G401.6 (cell line): ENCODE measurements around the gene RNU6-1.

ENCODE experiments used
- FAIRE-seq: peaks from 2 replicates; lab custom pipeline; 2012; peaks lifted over from hg19 to GRCh38; lab: Jason Lieb, UNC

The RNU6-1 gene

DNA sequence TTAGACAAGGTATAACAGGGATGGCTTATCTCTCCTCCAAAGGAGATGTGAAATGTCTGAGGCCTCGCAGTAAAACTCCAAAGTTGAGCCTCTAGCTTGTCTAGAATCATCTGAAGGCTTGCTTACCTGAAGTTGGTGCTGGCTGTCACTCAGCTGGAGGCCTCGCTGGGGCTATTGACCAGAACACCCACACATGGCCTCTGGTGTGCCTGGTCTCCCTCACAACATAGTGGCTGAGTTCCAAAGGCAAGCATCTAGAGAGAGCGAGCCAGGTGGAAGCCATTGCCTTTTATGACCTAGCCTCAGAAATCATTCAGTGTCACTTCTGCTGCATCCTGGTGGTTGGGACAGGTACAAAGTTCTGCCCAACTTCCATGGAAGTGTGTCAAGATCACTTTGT, 17.4 kb upstream of the RNU6-1 start:
- FAIRE-seq: no peak

DNA sequence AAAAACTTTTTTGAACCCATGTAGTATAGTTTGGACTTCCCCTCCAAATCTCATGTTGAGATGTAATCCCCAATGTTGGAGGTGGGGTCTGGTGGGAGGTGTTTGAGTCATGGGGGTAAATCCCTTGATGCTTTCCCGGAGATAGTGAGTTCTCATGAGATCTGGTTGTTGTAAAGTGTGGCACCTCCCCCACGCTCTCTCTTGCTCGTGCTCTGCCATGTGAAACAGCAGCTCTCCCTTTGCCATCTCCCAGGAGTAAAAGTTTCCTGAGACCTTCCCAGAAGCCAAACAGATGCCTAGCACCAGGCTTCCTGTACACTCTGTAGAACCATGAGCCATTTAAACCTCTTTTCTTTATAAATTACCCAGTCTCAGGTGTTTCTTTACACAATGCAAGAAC, 16.0 kb upstream of the RNU6-1 start:
- FAIRE-seq: no peak

GRCh38 chr15:67854358-67854757, 14.5 kb upstream of the RNU6-1 start:
- FAIRE-seq: no peak

DNA sequence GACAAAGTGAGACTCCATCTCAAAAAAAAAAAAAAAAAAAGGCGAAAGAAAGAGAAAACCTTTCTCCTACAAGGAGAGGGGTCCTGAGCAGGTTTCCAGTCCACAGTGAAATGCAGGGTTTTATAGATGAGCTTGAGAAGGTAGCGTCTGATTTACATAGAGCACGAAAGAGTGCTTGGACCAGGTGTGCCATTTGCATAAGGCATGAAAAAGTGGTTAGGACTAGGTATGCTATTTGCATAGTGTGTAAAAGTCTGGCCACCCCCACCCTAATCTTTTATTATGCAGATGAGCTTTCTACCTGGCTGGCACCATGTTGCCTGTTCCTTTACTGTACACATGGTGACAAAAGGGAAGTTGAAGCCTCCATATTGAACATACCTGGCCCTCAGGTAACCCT, 13.6 kb upstream of the RNU6-1 start:
- FAIRE-seq: no peak

DNA sequence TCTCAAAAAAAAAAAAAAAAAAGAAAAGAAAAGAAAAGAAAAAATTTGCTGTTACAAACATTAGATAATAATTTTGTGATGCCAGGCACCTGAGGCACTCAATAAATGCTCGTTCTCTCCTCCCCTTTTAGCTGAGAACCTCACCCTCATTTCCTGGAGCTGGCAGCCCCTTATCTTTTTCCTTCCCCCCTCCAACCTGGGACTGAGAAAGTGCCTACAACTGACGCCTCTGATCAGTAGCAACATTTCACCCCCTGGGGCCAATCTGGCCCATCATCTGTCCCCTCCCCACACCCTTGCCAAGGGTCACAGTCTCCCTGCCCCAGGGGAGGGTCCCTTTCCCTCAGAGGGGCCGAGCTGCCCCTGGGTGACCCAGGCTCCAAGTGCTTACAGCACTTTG, 12.6 kb upstream of the RNU6-1 start:
- no peak for FAIRE-seq

DNA sequence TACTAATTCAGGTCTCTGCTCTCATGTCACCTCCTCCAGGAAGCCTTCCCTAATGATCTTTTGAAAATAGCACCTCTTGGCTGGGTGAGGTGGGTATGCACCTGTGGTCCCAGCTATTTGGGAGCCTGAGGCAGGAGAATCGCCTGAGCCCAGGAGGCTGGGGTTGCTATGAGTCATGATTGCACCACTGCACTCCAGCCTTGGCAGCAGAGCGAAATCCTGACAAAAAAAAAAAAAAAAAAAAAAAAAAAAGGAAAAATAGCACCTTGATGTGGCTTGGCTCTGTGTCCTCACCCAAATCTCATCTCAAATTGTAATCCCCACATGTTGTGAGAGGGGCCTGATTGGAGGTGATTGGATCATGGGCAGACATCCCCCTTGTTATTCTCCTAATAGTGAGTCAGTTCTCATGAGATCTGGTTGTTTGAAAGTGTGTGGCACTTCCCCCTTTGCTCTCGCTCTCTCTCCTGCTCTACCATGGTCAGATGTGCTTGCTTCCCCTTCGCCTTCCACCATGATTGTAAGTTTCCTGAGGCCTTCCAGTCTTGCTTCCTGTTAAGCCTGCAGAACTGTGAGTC, 11.2 kb upstream of the RNU6-1 start:
- no peak for FAIRE-seq

DNA sequence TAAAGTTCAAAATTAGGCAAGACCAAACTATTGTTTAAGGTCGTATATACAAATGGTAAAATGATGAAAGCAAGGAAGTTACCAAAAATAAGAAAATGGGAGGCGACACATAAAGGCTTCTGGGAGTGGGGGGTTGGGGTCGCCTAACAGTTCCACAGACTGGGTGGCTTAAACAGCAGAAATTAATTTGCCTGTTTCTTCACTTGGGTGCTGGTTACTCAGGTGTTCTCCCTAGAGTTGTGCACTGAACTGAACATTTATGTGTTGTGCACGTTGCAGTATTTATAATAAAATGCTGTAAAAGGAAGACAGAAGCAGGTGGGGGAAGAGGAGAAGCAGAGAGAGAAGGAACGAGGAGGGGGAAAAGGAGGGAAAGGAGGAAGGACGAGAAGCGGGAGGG, 10.5 kb upstream of the RNU6-1 start:
- no peak for FAIRE-seq

- FAIRE-seq: no peak
Measured at GRCh38 chr15:67849538-67849937, 9.7 kb upstream of the RNU6-1 start.

GRCh38 chr15:67845974-67846373, 6.1 kb upstream of the RNU6-1 start:
- FAIRE-seq: no peak

DNA sequence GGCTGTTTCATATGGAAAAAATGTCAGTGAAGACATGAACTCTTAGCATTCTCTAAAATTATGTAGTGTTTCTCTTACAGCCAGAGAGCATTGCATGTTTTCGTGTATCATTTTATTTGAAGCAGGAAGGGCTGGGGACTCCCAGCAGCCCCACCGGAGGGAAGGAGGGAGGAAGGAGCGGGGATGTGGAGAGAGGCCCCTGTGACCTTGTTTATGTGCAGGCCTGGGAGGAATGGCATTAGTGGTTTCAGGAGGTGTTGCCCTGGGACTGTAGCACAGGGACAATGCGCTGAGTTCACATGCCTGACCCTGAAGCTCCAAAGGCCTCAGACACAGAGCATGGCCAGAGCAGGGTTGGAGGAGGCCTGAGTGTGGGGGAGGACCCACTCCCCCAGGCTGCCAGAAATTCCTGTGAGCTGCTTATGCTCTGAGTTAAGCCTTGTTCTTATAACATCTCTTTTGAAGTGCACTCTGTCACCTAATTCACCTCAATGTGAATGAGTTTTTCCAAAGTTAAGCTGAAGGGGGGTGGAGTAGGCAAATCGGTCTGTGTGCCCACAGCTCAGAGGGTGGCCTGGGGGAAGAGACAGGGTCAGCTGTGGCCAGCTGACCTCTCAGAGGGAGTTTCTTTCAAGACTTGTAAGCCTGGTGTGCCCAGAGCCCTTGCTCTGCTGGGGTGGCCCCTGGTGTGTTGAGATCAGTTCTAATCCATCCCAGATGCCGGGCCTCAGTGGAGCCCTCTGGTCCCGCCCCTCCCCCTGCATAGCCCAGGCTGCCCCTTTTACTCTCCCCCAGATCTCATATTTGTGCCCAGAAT, 3.9 kb upstream of the RNU6-1 start:
- peak; percentile 95 for FAIRE-seq

GRCh38 chr15:67843092-67843501, 3.3 kb upstream of the RNU6-1 start:
- no peak for FAIRE-seq

- FAIRE-seq: no peak
Measured at GRCh38 chr15:67841513-67841762, 1.6 kb upstream of the RNU6-1 start.

- no peak for FAIRE-seq
Measured at GRCh38 chr15:67840749-67841512, 1.1 kb upstream of the RNU6-1 start.

GRCh38 chr15:67839499-67839928, 331 bp downstream of the RNU6-1 start:
- no peak for FAIRE-seq

DNA sequence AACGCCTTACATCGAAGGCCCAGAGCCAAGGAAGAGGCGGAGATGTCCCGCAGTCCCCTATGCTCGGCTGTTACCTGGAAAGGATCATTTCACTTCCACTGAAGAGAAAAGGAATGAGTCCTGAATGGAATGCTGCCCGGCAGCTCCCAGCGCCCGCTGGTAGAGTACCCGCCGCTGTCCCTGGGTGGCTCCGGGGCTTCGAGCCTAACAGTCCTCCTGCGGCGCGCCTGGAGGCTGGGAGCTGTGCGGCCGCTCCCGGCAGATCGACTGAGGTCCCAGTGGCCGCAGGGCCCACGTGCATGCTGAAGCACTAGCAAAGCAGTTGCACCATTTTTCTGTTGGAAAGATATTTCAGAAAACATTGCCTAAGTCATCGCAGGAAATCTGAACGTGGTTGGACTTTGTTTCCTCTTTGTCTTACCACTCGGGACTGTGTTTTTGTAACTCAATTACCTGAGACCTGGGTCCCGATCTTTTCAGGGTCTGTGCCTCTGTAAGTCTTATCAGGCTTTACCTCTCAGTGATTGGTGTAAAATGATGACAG, 984 bp downstream of the RNU6-1 start:
- FAIRE-seq: no peak

DNA sequence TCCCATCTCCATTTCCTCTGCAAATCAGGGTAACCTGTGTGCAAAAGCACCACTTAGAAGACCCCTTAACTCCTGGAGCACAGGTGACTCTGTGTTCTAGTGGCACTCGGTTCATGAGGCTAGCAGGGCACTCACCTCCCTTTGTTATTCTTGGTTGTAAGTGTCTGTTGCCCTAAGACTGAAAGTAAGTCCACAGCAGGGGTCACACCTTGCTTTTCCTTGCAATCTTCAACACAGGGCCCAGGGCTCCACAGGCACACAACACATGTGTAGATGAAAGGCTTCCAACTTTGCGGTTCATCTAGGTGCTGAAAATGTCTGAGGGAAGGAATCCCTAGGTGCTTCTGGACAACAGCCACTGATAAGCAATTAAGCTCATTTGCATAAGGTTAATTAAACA, 2.9 kb downstream of the RNU6-1 start:
- FAIRE-seq: no peak

DNA sequence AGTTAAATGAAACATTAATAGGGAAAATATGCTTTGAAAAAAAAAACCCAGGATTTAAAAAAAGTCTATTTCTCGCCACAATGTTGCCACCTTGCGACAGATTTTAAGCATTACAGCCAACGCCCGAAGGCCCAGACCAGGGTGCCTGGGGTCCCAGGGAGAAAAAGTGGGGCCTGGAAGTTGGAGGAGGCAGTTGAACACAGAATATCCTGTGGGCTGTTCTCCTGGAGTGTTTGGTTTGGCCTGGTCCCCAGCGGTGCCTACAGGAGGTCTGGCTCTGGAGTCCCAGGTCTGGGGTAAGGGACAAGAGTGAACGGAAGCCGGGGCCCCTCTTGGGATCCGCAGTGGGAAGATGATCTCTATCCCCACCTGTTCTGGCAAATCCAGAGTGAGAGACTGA, 3.4 kb downstream of the RNU6-1 start:
- peak; percentile 88 for FAIRE-seq

DNA sequence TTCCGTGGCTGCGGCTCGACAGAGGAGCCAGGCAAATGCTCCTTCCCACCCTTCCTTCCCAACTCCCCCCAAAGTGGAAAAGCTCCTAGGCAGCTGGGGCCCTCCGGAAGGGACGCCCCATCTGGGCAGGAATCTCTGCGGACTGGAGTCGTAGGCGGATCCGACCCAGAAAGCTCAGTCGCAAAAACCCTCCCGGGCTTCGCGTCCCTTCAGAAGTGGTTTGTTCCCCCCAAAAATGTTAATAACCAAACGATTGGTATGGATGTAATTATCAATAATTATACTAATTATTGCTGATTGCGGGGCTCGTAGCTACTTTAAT, 3.8 kb downstream of the RNU6-1 start:
- FAIRE-seq: no peak

GRCh38 chr15:67835297-67836133, 4.3 kb downstream of the RNU6-1 start:
- FAIRE-seq: no peak

DNA sequence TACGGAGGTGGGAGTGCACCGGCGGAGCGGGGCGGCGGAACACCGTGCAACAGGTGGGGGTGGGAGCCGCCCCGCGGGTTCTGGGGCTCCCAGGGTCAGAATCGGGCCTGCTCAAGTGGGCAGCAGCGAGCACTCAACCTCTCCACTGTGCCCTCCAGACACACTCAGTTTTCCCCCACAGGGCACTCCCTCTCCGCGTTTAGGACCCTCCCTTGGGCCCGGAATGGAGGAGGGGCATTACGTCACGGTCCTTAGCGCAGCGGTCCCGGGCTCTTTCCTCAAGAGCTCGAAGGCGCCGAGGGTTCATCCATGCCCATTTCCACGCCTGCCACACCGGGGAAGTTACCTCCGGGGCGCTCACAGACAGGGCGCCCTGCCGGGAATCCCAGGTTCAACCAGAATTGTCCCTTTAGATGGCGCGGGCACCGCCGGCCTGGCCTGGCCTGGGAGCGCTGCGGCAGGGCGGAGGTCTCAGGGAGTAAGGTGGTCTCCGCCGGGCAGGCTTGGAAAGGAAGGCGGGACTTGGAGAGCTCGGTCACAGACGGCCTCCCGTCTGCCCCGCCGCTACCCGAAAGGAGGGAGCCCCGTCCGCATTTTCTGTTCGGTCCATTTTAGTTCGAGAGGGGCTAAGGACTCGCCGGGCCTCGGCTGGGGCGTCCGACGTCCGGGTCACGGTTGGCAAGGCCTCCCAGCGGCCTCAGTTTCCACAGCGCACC, 5.1 kb downstream of the RNU6-1 start:
- FAIRE-seq: no peak

DNA sequence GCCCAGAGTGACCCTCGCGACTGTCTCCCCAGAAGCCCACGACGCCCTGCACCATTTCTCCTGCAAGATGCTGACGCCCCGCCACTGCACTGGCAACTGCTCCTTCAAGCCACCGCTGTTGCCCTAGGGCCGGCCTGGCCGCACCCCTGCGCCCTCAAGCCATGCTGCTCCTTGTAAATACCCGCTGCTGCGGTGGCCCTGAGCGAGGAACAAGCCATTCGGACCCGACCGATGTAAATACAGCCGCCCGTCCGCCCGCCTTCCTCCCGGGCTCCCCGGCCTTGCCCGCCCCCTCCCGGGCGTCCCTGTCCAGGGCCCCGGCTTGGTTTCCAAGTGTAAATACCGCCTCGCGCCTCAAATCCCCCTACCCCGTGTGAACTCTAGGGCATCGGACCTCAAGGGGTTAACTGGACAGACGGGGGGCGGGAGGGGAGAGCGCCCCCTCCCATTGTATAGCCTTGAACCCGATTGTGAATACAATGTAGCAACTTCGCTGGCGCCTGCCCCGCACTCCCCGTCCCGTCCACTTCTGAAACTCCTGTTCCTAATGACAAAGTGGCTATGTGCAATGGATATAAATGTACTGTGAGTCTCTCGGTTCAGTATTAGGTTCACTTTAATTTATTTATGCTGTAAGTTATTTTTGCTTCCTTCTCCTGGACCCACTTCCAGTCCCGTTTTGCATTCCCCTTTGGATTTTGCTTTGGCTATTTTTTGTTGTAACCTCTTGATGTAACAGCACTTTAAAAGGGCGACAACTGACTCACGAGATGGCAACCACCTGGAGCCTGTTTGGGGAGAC, 5.9 kb downstream of the RNU6-1 start:
- no peak for FAIRE-seq
